Measurements from ENCODE around the gene ADAM12.

The ADAM12 gene

DNA sequence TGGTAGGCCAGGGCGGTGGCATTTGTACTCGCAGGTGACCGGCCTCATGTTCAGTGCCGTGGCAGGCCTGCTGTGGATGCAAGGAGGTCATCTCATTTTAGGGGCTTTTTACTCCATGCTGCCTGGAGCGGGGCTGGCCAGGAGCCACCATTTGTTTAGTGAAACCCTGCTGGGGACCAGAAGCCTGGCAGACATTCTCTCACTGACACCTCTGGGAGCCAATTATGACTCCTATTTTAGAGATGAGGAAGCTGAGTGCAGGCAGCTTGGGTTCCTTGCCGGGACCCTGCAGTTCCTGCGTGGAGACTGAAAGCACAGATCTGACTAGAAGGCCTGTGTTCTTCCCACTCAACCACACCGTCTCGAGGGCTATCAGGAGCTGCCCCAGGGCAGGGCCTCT, 305.3 kb downstream of the ADAM12 start:
- Histone ChIP-seq H3K4me1 (no peaks in the 10 kb centered on the region), H3K36me3 (no peaks in the 10 kb centered on the region), H3K27me3 (no peaks in the 10 kb centered on the region), H3K9me3 (no peaks in the 10 kb centered on the region), H3K4me3 (ENCODE audit: low read depth, low read length) (no peak overlapping the region)
- TF ChIP-seq, protein P1, sequence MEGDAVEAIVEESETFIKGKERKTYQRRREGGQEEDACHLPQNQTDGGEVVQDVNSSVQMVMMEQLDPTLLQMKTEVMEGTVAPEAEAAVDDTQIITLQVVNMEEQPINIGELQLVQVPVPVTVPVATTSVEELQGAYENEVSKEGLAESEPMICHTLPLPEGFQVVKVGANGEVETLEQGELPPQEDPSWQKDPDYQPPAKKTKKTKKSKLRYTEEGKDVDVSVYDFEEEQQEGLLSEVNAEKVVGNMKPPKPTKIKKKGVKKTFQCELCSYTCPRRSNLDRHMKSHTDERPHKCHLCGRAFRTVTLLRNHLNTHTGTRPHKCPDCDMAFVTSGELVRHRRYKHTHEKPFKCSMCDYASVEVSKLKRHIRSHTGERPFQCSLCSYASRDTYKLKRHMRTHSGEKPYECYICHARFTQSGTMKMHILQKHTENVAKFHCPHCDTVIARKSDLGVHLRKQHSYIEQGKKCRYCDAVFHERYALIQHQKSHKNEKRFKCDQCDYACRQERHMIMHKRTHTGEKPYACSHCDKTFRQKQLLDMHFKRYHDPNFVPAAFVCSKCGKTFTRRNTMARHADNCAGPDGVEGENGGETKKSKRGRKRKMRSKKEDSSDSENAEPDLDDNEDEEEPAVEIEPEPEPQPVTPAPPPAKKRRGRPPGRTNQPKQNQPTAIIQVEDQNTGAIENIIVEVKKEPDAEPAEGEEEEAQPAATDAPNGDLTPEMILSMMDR (IDR thresholded peaks at IDR 0.05; ENCODE audit: low read depth, low read length): no peak
- DNase-seq: no peak

DNA sequence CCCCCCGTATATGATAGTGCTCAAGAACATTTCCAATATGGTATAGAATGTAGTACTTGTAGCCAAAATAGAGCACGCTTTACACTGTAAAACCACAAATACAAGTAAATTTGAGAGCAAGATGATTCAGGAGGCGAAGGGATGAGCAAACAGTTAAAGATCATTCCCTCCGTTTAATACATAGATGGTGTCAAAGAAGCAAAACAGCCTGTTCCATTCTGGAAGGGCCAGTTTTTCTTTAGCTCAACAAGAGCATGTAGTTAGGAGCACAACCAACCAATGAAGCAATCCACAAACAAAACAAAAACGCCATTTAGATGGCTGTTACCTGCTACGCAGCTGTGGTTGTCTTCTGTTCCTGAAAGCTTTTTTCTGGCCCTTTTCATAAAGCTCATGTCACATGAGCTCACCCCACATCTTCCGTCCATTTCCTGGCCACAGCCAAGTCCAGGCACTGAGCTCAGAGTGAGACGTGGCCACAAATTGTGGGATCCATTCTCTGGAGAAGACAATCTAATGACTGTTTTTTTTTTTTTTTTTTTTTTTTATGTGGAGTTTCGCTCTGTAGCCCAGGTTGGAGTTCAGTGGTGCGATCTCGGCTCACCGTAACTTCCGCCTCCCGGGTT, 306.3 kb downstream of the ADAM12 start:
- Histone ChIP-seq H3K9me3 (no peaks in the 10 kb centered on the region), H3K36me3 (no peaks in the 10 kb centered on the region), H3K27me3 (no peaks in the 10 kb centered on the region), H3K4me1 (no peaks in the 10 kb centered on the region), H3K4me3 (ENCODE audit: low read depth, low read length) (no peak overlapping the region)
- TF ChIP-seq, protein P1 (IDR thresholded peaks at IDR 0.05; ENCODE audit: low read depth, low read length): no peak
- DNase-seq: no peak

DNA sequence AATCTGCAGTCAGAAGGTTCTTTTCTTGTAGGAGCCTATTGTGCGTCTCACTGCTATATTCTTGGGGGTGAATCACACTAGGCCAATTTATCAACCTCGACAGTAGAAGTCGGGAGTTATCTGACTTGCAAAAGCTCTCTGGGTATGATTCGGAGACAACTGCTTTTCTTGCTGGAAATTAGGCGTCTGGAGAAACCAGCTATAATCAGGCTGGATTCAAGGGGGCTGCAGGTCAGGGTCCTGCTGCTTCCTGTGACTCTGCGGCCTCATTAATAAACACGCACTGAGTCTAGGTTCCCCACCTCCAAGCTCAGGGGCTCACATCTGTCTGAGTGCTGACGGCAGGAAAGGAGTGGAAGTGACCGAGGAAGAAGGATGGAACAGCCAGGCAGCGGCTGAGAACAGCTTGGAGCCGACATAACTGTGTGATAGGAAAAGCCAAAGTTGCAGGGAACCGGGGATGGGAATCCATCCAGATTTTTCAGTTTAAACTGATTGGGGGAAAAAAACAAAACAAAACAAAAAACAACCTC, 307.3 kb downstream of the ADAM12 start:
- Histone ChIP-seq H3K36me3 (no peaks in the 10 kb centered on the region), H3K4me3 (ENCODE audit: low read depth, low read length) (no peak overlapping the region), H3K9me3 (no peaks in the 10 kb centered on the region), H3K27me3 (no peaks in the 10 kb centered on the region), H3K4me1 (no peaks in the 10 kb centered on the region)
- TF ChIP-seq, protein P1 (IDR thresholded peaks at IDR 0.05; ENCODE audit: low read depth, low read length): no peak
- DNase-seq: no peak

DNA sequence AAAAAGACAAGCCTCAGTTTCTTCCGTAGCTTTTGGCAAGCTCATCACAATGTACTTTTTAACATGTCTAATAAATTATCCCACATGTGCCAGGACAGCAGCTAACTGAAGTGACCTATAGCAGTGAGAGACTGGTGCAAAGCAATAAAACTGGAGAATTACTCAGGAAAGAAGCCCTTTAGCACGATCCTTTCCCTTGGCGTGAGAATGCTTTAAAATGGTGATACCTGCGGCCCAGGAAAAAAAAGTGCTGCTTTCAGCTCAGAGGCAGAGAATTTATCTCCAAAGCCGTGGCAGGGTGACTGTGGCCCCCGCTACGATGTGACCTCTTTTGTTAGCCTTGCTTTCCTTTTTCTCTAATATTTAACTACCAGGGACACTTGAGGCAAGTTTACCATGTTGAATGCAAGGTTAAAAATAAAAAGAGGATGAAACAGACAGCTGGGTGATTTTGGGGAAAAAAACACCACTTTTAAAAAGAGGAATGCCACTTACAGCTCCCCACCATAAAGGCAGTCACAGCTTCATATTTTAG, 307.9 kb downstream of the ADAM12 start:
- Histone ChIP-seq H3K9me3 (no peaks in the 10 kb centered on the region), H3K36me3 (no peaks in the 10 kb centered on the region), H3K4me1 (no peaks in the 10 kb centered on the region), H3K4me3 (ENCODE audit: low read depth, low read length) (no peak overlapping the region), H3K27me3 (no peaks in the 10 kb centered on the region)
- no peak for DNase-seq
- TF ChIP-seq, protein P1 (IDR thresholded peaks at IDR 0.05; ENCODE audit: low read depth, low read length): no peak

DNA sequence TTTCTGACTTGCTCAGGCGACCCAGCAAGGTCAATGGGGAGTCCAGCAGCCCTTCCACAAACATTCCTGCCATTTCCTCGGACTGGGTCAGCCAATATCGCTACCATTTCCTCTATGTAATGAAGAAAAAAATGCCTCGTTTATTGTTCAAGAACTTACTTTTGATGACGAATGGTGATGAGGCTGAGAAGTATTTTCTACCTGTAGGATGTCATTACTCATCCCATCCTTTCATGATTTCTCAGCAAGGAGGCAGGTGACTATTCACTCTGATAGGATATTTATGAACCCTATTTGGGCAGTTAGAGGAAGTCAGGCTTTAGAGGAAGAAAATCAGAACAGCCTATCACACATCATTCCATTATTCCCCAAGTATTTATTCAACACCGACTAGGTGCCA, 313.3 kb downstream of the ADAM12 start:
- Histone ChIP-seq H3K9me3 (no peaks in the 10 kb centered on the region), H3K4me1 (no peaks in the 10 kb centered on the region), H3K27me3 (no peaks in the 10 kb centered on the region), H3K36me3 (no peaks in the 10 kb centered on the region), H3K4me3 (ENCODE audit: low read depth, low read length) (no peak overlapping the region)
- TF ChIP-seq, protein P1 (IDR thresholded peaks at IDR 0.05; ENCODE audit: low read depth, low read length): no peak
- no peak for DNase-seq

DNA sequence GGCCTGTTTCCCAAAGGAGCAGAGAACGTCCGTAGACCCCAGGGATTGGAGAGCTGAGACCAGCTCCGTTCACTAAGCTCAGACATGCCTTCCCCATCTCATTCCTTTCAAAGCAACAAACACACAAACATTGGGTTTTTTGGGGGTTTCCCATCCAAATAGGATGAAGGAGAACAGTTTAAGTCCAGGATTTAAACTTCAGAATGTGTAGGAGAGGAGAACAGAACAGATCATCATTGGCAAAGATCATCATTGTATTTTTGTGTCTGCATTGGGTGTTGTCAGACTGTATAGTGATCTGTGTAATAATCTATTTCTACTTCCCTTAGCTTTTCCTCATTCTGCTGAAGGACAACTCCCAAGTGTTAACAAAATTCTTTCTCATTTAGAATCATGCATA, 314.0 kb downstream of the ADAM12 start:
- no peak for DNase-seq
- H3K4me1 ChIP-seq: no peaks in the 10 kb centered on the region
- no peak overlapping the region for H3K4me3 ChIP-seq (ENCODE audit: low read depth, low read length)
- H3K36me3 ChIP-seq: no peaks in the 10 kb centered on the region
- no peaks in the 10 kb centered on the region for H3K27me3 ChIP-seq
- no peaks in the 10 kb centered on the region for H3K9me3 ChIP-seq
- TF ChIP-seq, protein P1 (IDR thresholded peaks at IDR 0.05; ENCODE audit: low read depth, low read length): no peak

All from BE2C (cell line).